GM13977 (cell line): ENCODE results near the gene RNU7-1.

ENCODE experiments used
- DNase-seq: peaks from one replicate; pipeline ENCODE4 v3.0.0; 2012; ENCODE audit warnings: low spot score
- in situ Hi-C: fragments of 300-500 bp; cut with MboI; formaldehyde crosslinking; loops from one replicate; pipeline ENCODE4 v1.12.0; 2022; ENCODE audit warnings: low sequenced_read_pairs, low pct_unique_long_range_greater_than_20kb, mixed read lengths, inconsistent platforms; ENCODE audit not compliant: unreplicated experiment
- TF ChIP-seq, protein P1 (sequence below): IDR thresholded peaks from 2 replicates; pipeline ENCODE4 v1.5.1; 2012; ENCODE audit warnings: mild to moderate bottlenecking, control low read depth; ENCODE audit not compliant: insufficient read depth; ENCODE audit errors: extremely low read depth, missing control alignments

RNU7-1 gene

GRCh38 chr12:6965714-6966113 lies 22.1 kb downstream of the RNU7-1 start:
- no peak for DNase-seq

DNA sequence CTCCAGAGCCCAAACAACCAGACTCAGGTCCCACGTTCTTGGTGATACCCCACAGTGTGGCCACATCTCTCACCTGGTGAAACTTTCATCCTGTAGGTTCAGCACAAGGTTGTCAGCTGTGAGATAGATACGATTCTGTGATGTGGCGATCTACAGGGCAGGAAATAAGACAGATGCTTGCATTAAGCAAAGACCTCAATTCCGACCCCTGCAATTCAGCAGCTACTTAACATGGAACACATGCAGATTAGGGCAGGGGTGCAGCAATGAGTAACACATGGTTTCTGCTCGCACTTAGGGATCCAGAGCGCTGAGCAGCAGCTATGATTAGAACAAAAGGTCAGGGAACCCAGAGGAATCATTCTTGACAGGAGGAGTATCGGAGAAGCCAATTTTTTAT lies 22.7 kb downstream of the RNU7-1 start:
- DNase-seq: no peak
- TF ChIP-seq, protein P1, sequence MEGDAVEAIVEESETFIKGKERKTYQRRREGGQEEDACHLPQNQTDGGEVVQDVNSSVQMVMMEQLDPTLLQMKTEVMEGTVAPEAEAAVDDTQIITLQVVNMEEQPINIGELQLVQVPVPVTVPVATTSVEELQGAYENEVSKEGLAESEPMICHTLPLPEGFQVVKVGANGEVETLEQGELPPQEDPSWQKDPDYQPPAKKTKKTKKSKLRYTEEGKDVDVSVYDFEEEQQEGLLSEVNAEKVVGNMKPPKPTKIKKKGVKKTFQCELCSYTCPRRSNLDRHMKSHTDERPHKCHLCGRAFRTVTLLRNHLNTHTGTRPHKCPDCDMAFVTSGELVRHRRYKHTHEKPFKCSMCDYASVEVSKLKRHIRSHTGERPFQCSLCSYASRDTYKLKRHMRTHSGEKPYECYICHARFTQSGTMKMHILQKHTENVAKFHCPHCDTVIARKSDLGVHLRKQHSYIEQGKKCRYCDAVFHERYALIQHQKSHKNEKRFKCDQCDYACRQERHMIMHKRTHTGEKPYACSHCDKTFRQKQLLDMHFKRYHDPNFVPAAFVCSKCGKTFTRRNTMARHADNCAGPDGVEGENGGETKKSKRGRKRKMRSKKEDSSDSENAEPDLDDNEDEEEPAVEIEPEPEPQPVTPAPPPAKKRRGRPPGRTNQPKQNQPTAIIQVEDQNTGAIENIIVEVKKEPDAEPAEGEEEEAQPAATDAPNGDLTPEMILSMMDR: no peak
- in situ Hi-C loops: no loop called here

More at GRCh38 chr12:6965714-6966113, 22.1 kb downstream of the RNU7-1 start:
- TF ChIP-seq, protein P1: no peak
- in situ Hi-C loops: no loop called here

DNA sequence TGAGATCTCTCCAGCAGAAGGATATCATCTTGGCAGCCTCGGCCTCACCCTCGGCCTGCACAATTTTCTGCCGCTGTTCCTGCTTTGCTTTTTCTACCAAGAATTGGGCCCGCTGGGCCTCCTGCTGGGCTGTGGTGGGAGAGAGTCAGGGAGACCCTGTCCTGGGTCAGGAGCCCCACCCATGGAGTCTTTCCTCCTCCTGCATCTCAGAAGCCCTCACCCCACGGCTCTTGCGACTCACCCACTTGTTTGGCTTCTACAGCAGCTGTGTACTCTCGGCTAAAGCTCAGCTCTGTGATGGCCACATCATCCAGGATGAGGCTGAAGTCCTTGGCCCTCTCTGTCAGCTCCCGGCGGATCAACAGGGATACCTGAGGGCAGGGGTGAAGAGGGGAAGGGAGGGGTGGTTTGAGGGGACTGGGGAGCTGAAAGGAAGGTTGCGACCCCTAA lies 24.1 kb downstream of the RNU7-1 start:
- no peak for DNase-seq
- in situ Hi-C loops: no loop called here
- TF ChIP-seq, protein P1: no peak

GRCh38 chr12:6968426-6968825 lies 24.8 kb downstream of the RNU7-1 start:
- TF ChIP-seq, protein P1: no peak
- no peak for DNase-seq
- in situ Hi-C loops: no loop called here

- TF ChIP-seq, protein P1: no peak
- in situ Hi-C loops: no loop called here
- DNase-seq: no peak
These were observed 26.5 kb downstream of the RNU7-1 start for GRCh38 chr12:6970096-6970527.

- DNase-seq: no peak
- in situ Hi-C loops: no loop called here
- TF ChIP-seq, protein P1: no peak
These were observed 30.6 kb downstream of the RNU7-1 start for GRCh38 chr12:6974180-6974579.
